Activated CD4-positive, alpha-beta T cell treated with anti-CD3 and anti-CD28 coated beads, Interleukin-2, amount 10 ng/mL, durations not matched to agents 7 days and 5 days (primary cell): ENCODE data around the gene FAM168B. TPM values are rescaled to one million over a fixed set of nuclear protein-coding genes. Genes with fewer than 3 reads are reported as not detected.
A peak's percentile ranks its signal among the peaks of the same experiment; 100 is the strongest.

Source experiments
- CTCF ChIA-PET: fragments of 350-600 bp; sonication (Branson Sonifier 250); formaldehyde crosslinking; loops from one replicate; lab custom pipeline; 2021; ENCODE audit warnings: antibody characterized with exemption; lab: Charles Lee
- POLR2A ChIA-PET: fragments of 350-600 bp; sonication (Branson Sonifier 250); formaldehyde crosslinking; loops from one replicate; lab custom pipeline; 2021; ENCODE audit warnings: antibody characterized with exemption; lab: Charles Lee
- DNase-seq: peaks from one replicate; pipeline ENCODE4 v3.0.0-alpha.2; 2020
- H3K27ac Mint-ChIP-seq: one replicate; pipeline ENCODE4 v1.8.0; 2021; ENCODE audit warnings: mild to moderate bottlenecking, moderate library complexity, mixed read lengths
- H3K27me3 Mint-ChIP-seq: one replicate; pipeline ENCODE4 v1.8.0; 2021; ENCODE audit warnings: mixed read lengths
- H3K36me3 Mint-ChIP-seq: one replicate; pipeline ENCODE4 v1.8.0; 2021; ENCODE audit warnings: low read depth, mixed read lengths
- H3K4me1 Mint-ChIP-seq: one replicate; pipeline ENCODE4 v1.8.0; 2021; ENCODE audit warnings: mixed read lengths
- H3K4me3 Mint-ChIP-seq: one replicate; pipeline ENCODE4 v1.8.0; 2021; ENCODE audit warnings: mild to moderate bottlenecking, moderate library complexity, mixed read lengths
- H3K9me3 Mint-ChIP-seq: one replicate; pipeline ENCODE4 v1.8.0; 2021; ENCODE audit warnings: mixed read lengths
- total RNA-seq, 2 experiments: library from RNA; stranded (reverse); gene quantifications; one replicate each; pipeline ENCODE4 v1.2.3, GENCODE V29; 2021

FAM168B gene
- total RNA-seq: 10 to 100 TPM; 52.7 to 53.3 TPM

- ChIA-PET CTCF (interaction anchor here (1.1 to 2.1 kb wide), 4 partner anchors 9 to 20 kb away, joined by 3 to 8 read pairs (median 4); partner anchors contain the start of gene PLEKHB2), POLR2A (interaction anchor here (0.6 to 2.8 kb wide), 3 partner anchors 11 to 720 kb away, joined by 4 to 12 read pairs (median 6); partner anchors contain the start of gene PLEKHB2)
- H3K4me3 Mint-ChIP-seq: peak within 1 kb of the TSS; percentile 86
- DNase-seq: peak; percentile 87
- peaks cover 13% of the 10 kb centered on the region for H3K36me3 Mint-ChIP-seq
- H3K9me3 Mint-ChIP-seq: no peaks in the 10 kb centered on the region
- H3K27ac Mint-ChIP-seq: peak within 1 kb of the TSS; percentile 95
- H3K4me1 Mint-ChIP-seq: peaks cover 23% of the 10 kb centered on the region
- peaks cover 2% of the 10 kb centered on the region for H3K27me3 Mint-ChIP-seq
Measured at GRCh38 chr2:131093006-131093695, at the start of gene FAM168B. TSS of gene FAM168B (minus strand) at chr2:131093460. CDS start at chr2:131082646, 10,814 bp downstream.

- Mint-ChIP-seq H3K36me3 (peaks cover 35% of the 10 kb centered on the region), H3K4me1 (peaks cover 6% of the 10 kb centered on the region), H3K27me3 (no peaks in the 10 kb centered on the region), H3K9me3 (no peaks in the 10 kb centered on the region), H3K27ac (no peak overlapping the region), H3K4me3 (no peak overlapping the region)
- no peak for DNase-seq
- ChIA-PET CTCF (interaction anchor here (1.6 kb wide), 1 partner anchor 35 kb away, joined by 3 read pairs; no protein-coding TSS in a partner anchor), POLR2A (no interaction called here)
Measured at GRCh38 chr2:131142849-131143248, 49.6 kb upstream of the FAM168B start.

- ChIA-PET CTCF (interaction anchor here (1.3 to 1.4 kb wide), 2 partner anchors 9 to 18 kb away, joined by 3 to 4 read pairs; no protein-coding TSS in a partner anchor), POLR2A (no interaction called here)
- H3K27me3 Mint-ChIP-seq: no peaks in the 10 kb centered on the region
- peaks cover 6% of the 10 kb centered on the region for H3K4me1 Mint-ChIP-seq
- no peak for DNase-seq
- peaks cover 42% of the 10 kb centered on the region for H3K36me3 Mint-ChIP-seq
- no peak overlapping the region for H3K27ac Mint-ChIP-seq
- H3K4me3 Mint-ChIP-seq: no peak overlapping the region
- H3K9me3 Mint-ChIP-seq: no peaks in the 10 kb centered on the region
Measured at GRCh38 chr2:131140581-131140980, 47.3 kb upstream of the FAM168B start.

GRCh38 chr2:131132729-131133128 lies 39.5 kb upstream of the FAM168B start:
- no peak overlapping the region for H3K27ac Mint-ChIP-seq
- ChIA-PET CTCF (interaction anchor here (1.1 kb wide), 1 partner anchor 42 kb away, joined by 3 read pairs; no protein-coding TSS in a partner anchor), POLR2A (no interaction called here)
- no peaks in the 10 kb centered on the region for H3K27me3 Mint-ChIP-seq
- DNase-seq: no peak
- H3K36me3 Mint-ChIP-seq: peaks cover 50% of the 10 kb centered on the region
- no peak overlapping the region for H3K4me3 Mint-ChIP-seq
- H3K4me1 Mint-ChIP-seq: no peaks in the 10 kb centered on the region
- no peaks in the 10 kb centered on the region for H3K9me3 Mint-ChIP-seq

- ChIA-PET CTCF (no interaction called here), POLR2A (no interaction called here)
- H3K4me1 Mint-ChIP-seq: no peaks in the 10 kb centered on the region
- no peaks in the 10 kb centered on the region for H3K9me3 Mint-ChIP-seq
- H3K36me3 Mint-ChIP-seq: peaks cover 60% of the 10 kb centered on the region
- DNase-seq: no peak
- no peaks in the 10 kb centered on the region for H3K27me3 Mint-ChIP-seq
- no peak overlapping the region for H3K27ac Mint-ChIP-seq
- H3K4me3 Mint-ChIP-seq: no peak overlapping the region
Measured at GRCh38 chr2:131130298-131130596, 37.0 kb upstream of the FAM168B start.

- H3K36me3 Mint-ChIP-seq: peaks cover 64% of the 10 kb centered on the region
- H3K9me3 Mint-ChIP-seq: no peaks in the 10 kb centered on the region
- no peaks in the 10 kb centered on the region for H3K27me3 Mint-ChIP-seq
- no peaks in the 10 kb centered on the region for H3K4me1 Mint-ChIP-seq
- POLR2A ChIA-PET: no interaction called here
- DNase-seq: no peak
- no peak overlapping the region for H3K27ac Mint-ChIP-seq
- CTCF ChIA-PET: no interaction called here
- no peak overlapping the region for H3K4me3 Mint-ChIP-seq
Measured at GRCh38 chr2:131127981-131128380, 34.7 kb upstream of the FAM168B start.

- ChIA-PET POLR2A (no interaction called here), CTCF (no interaction called here)
- Mint-ChIP-seq H3K4me1 (no peaks in the 10 kb centered on the region), H3K9me3 (no peaks in the 10 kb centered on the region), H3K36me3 (peaks cover 71% of the 10 kb centered on the region), H3K27ac (no peak overlapping the region), H3K4me3 (no peak overlapping the region), H3K27me3 (no peaks in the 10 kb centered on the region)
- DNase-seq: no peak
Measured at GRCh38 chr2:131127076-131127475, 33.8 kb upstream of the FAM168B start.

- Mint-ChIP-seq H3K27ac (no peak overlapping the region), H3K4me3 (no peak overlapping the region), H3K27me3 (no peaks in the 10 kb centered on the region), H3K4me1 (no peaks in the 10 kb centered on the region), H3K9me3 (no peaks in the 10 kb centered on the region), H3K36me3 (peaks cover 73% of the 10 kb centered on the region)
- no peak for DNase-seq
- ChIA-PET CTCF (no interaction called here), POLR2A (no interaction called here)
Measured at GRCh38 chr2:131126436-131126835, 33.2 kb upstream of the FAM168B start.

- POLR2A ChIA-PET: no interaction called here
- DNase-seq: no peak
- Mint-ChIP-seq H3K36me3 (peaks cover 68% of the 10 kb centered on the region), H3K27ac (no peak overlapping the region), H3K4me1 (peaks cover 2% of the 10 kb centered on the region), H3K9me3 (no peaks in the 10 kb centered on the region), H3K4me3 (no peak overlapping the region), H3K27me3 (no peaks in the 10 kb centered on the region)
- CTCF ChIA-PET: no interaction called here
Measured at GRCh38 chr2:131125195-131125757, 32.0 kb upstream of the FAM168B start.

GRCh38 chr2:131123192-131123591 lies 29.9 kb upstream of the FAM168B start:
- Mint-ChIP-seq H3K36me3 (peaks cover 50% of the 10 kb centered on the region), H3K27ac (no peak overlapping the region), H3K4me3 (no peak overlapping the region), H3K9me3 (no peaks in the 10 kb centered on the region), H3K4me1 (peaks cover 6% of the 10 kb centered on the region), H3K27me3 (no peaks in the 10 kb centered on the region)
- DNase-seq: no peak
- ChIA-PET CTCF (interaction anchor here (0.6 to 1.0 kb wide), 3 partner anchors 17 to 1059 kb away, joined by 3 to 4 read pairs (median 3); no protein-coding TSS in a partner anchor), POLR2A (no interaction called here)

GRCh38 chr2:131122496-131122895 lies 29.2 kb upstream of the FAM168B start:
- H3K27ac Mint-ChIP-seq: no peak overlapping the region
- H3K9me3 Mint-ChIP-seq: no peaks in the 10 kb centered on the region
- ChIA-PET POLR2A (no interaction called here), CTCF (interaction anchor here (1.0 kb wide), 1 partner anchor 18 kb away, joined by 4 read pairs; no protein-coding TSS in a partner anchor)
- no peaks in the 10 kb centered on the region for H3K27me3 Mint-ChIP-seq
- H3K4me1 Mint-ChIP-seq: peaks cover 8% of the 10 kb centered on the region
- H3K4me3 Mint-ChIP-seq: no peak overlapping the region
- DNase-seq: no peak
- peaks cover 47% of the 10 kb centered on the region for H3K36me3 Mint-ChIP-seq

GRCh38 chr2:131121464-131121863 lies 28.2 kb upstream of the FAM168B start:
- Mint-ChIP-seq H3K27ac (no peak overlapping the region), H3K36me3 (peaks cover 42% of the 10 kb centered on the region), H3K27me3 (no peaks in the 10 kb centered on the region), H3K4me3 (no peak overlapping the region), H3K4me1 (peaks cover 8% of the 10 kb centered on the region), H3K9me3 (no peaks in the 10 kb centered on the region)
- ChIA-PET CTCF (no interaction called here), POLR2A (no interaction called here)
- DNase-seq: no peak

- H3K4me3 Mint-ChIP-seq: no peak overlapping the region
- H3K27me3 Mint-ChIP-seq: no peaks in the 10 kb centered on the region
- no peak for DNase-seq
- peaks cover under 1% of the 10 kb centered on the region for H3K9me3 Mint-ChIP-seq
- CTCF ChIA-PET: interaction anchor here (1.2 kb wide), 1 partner anchor 11 kb away, joined by 3 read pairs; no protein-coding TSS in a partner anchor
- H3K4me1 Mint-ChIP-seq: peaks cover 11% of the 10 kb centered on the region
- POLR2A ChIA-PET: no interaction called here
- peaks cover 46% of the 10 kb centered on the region for H3K36me3 Mint-ChIP-seq
- no peak overlapping the region for H3K27ac Mint-ChIP-seq
Measured at GRCh38 chr2:131120815-131121317, 27.6 kb upstream of the FAM168B start.
